ENCODE measurements around the gene TSPAN5.

Gene TSPAN5

GRCh38 chr4:98653890-98654867 lies 4.2 kb downstream of the TSPAN5 start:
- no peak for DNase-seq
- in situ Hi-C loops (cut with MboI; ENCODE audit: low pct_unique_long_range_greater_than_20kb, low sequenced_read_pairs): no loop called here

GRCh38 chr4:98652996-98653395 lies 5.4 kb downstream of the TSPAN5 start:
- no peak for DNase-seq
- in situ Hi-C loops (cut with MboI; ENCODE audit: low pct_unique_long_range_greater_than_20kb, low sequenced_read_pairs): no loop called here

GRCh38 chr4:98648602-98649001 lies 9.8 kb downstream of the TSPAN5 start:
- in situ Hi-C loops (cut with MboI; ENCODE audit: low pct_unique_long_range_greater_than_20kb, low sequenced_read_pairs): no loop called here

GRCh38 chr4:98646422-98646821 lies 12.0 kb downstream of the TSPAN5 start:
- in situ Hi-C loops (cut with MboI; ENCODE audit: low pct_unique_long_range_greater_than_20kb, low sequenced_read_pairs): no loop called here
- no peak for DNase-seq

More at GRCh38 chr4:98648602-98649001, 9.8 kb downstream of the TSPAN5 start:
- no peak for DNase-seq

GRCh38 chr4:98645527-98645926 lies 12.9 kb downstream of the TSPAN5 start:
- no peak for DNase-seq

GRCh38 chr4:98643755-98644154 lies 14.7 kb downstream of the TSPAN5 start:
- in situ Hi-C loops (cut with MboI; ENCODE audit: low pct_unique_long_range_greater_than_20kb, low sequenced_read_pairs): no loop called here
- no peak for DNase-seq

More at GRCh38 chr4:98645527-98645926, 12.9 kb downstream of the TSPAN5 start:
- in situ Hi-C loops (cut with MboI; ENCODE audit: low pct_unique_long_range_greater_than_20kb, low sequenced_read_pairs): no loop called here

GRCh38 chr4:98642991-98643426 lies 15.4 kb downstream of the TSPAN5 start:
- in situ Hi-C loops (cut with MboI; ENCODE audit: low pct_unique_long_range_greater_than_20kb, low sequenced_read_pairs): no loop called here
- no peak for DNase-seq

GRCh38 chr4:98641906-98642668 lies 16.3 kb downstream of the TSPAN5 start:
- no peak for DNase-seq
- in situ Hi-C loops (cut with MboI; ENCODE audit: low pct_unique_long_range_greater_than_20kb, low sequenced_read_pairs): no loop called here

- in situ Hi-C loops (cut with MboI; ENCODE audit: low pct_unique_long_range_greater_than_20kb, low sequenced_read_pairs): no loop called here
- no peak for DNase-seq
Measured at GRCh38 chr4:98641376-98641775, 17.0 kb downstream of the TSPAN5 start.

GRCh38 chr4:98639523-98639922 lies 18.9 kb downstream of the TSPAN5 start:
- in situ Hi-C loops (cut with MboI; ENCODE audit: low pct_unique_long_range_greater_than_20kb, low sequenced_read_pairs): no loop called here
- DNase-seq: no peak

GRCh38 chr4:98639108-98639507 lies 19.3 kb downstream of the TSPAN5 start:
- no peak for DNase-seq
- in situ Hi-C loops (cut with MboI; ENCODE audit: low pct_unique_long_range_greater_than_20kb, low sequenced_read_pairs): no loop called here

GRCh38 chr4:98638661-98639060 lies 19.8 kb downstream of the TSPAN5 start:
- DNase-seq: no peak
- in situ Hi-C loops (cut with MboI; ENCODE audit: low pct_unique_long_range_greater_than_20kb, low sequenced_read_pairs): no loop called here

GRCh38 chr4:98634061-98634460 lies 24.4 kb downstream of the TSPAN5 start:
- DNase-seq: no peak
- in situ Hi-C loops (cut with MboI; ENCODE audit: low pct_unique_long_range_greater_than_20kb, low sequenced_read_pairs): no loop called here

GRCh38 chr4:98633159-98633558 lies 25.3 kb downstream of the TSPAN5 start:
- in situ Hi-C loops (cut with MboI; ENCODE audit: low pct_unique_long_range_greater_than_20kb, low sequenced_read_pairs): no loop called here
- DNase-seq: no peak

GRCh38 chr4:98632258-98632657 lies 26.2 kb downstream of the TSPAN5 start:
- in situ Hi-C loops (cut with MboI; ENCODE audit: low pct_unique_long_range_greater_than_20kb, low sequenced_read_pairs): no loop called here

GRCh38 chr4:98631506-98631905 lies 26.9 kb downstream of the TSPAN5 start:
- DNase-seq: no peak
- in situ Hi-C loops (cut with MboI; ENCODE audit: low pct_unique_long_range_greater_than_20kb, low sequenced_read_pairs): no loop called here

More at GRCh38 chr4:98632258-98632657, 26.2 kb downstream of the TSPAN5 start:
- no peak for DNase-seq

- no peak for DNase-seq
- in situ Hi-C loops (cut with MboI; ENCODE audit: low pct_unique_long_range_greater_than_20kb, low sequenced_read_pairs): no loop called here
Measured at GRCh38 chr4:98630737-98631454, 27.5 kb downstream of the TSPAN5 start.

- DNase-seq: no peak
- in situ Hi-C loops (cut with MboI; ENCODE audit: low pct_unique_long_range_greater_than_20kb, low sequenced_read_pairs): no loop called here
Measured at GRCh38 chr4:98627531-98628257, 30.7 kb downstream of the TSPAN5 start.

GRCh38 chr4:98626350-98626749 lies 32.1 kb downstream of the TSPAN5 start:
- in situ Hi-C loops (cut with MboI; ENCODE audit: low pct_unique_long_range_greater_than_20kb, low sequenced_read_pairs): no loop called here

More at GRCh38 chr4:98626350-98626749, 32.1 kb downstream of the TSPAN5 start:
- peak; percentile 29 for DNase-seq
